Mucosa of gallbladder (tissue), 1 donor: ENCODE data around the gene CFAP91. TPM values are rescaled to one million over a fixed set of nuclear protein-coding genes. Genes with fewer than 3 reads are reported as not detected.
A peak's percentile ranks its signal among the peaks of the same experiment; 100 is the strongest.
"Not testable (repeated sequence)": the region's sequence is repeated elsewhere in the genome, so short reads cannot be mapped to it uniquely, and the experiment has no call there.

Experiments used
- DNase-seq: peaks from one replicate; pipeline ENCODE4 v3.0.0-alpha.2; 2020; ENCODE audit warnings: low spot score
- total RNA-seq: library from RNA; stranded (reverse); gene quantifications from one replicate; pipeline ENCODE4 v1.2.1, GENCODE V29; 2021
- donor health status: DM: no; HTN: no; CAD: no.

Gene CFAP91
- total RNA-seq, 1 donor from 2014 or later: 6.7 TPM

DNA sequence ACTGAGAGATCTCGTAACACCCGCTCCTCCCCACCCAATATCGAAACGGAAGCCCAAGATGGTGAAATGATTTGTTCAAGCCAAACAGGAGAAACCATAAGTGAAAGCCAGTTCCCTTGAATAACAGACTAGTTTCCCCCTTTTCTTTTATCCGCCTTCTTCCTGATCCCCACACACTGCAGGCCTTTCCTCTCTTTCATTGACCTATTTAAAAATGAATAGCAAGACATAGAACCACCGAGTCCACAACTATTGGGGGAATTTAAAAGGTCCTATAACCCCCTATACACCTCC, 25.2 kb upstream of the CFAP91 start:
- DNase-seq: no peak

DNA sequence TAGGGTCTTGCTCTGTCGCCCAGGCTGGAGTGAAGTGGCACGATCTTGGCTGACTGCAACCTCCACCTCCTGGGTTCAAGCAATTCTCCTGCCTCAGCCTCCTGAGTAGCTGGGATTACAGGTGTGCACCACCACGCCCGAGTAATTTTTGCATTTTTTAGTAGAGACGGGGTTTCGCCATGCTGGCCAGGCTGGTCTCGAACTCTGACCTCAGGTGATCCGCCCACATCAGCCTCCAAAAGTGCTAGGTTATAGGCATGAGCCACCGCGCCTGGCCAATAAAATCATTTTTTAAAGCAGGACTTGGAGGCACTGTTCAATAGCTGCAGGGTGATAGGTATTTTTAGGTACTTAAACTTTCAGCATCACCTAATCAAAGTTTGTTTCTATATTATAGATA, 24.6 kb upstream of the CFAP91 start:
- not testable (repeated sequence) for DNase-seq

DNA sequence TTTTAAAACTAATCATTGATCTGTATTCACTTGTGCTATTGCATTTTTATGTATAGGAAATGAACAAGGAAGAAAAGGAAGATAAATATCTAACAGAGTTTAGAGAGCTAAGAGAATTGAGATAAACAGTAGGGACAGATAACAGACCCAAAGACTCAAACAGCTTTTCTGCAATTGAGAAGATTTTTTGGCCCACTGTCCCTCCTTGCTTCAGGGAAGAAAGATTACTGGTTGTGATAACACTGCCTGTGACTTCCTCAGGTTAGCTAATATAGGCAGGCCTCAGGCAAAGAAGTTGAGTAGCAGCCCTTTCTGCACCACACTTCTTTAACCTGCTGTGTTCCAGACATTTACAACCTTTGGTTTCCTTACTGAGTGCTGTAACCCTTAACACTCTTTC, 22.9 kb upstream of the CFAP91 start:
- DNase-seq: no peak

DNA sequence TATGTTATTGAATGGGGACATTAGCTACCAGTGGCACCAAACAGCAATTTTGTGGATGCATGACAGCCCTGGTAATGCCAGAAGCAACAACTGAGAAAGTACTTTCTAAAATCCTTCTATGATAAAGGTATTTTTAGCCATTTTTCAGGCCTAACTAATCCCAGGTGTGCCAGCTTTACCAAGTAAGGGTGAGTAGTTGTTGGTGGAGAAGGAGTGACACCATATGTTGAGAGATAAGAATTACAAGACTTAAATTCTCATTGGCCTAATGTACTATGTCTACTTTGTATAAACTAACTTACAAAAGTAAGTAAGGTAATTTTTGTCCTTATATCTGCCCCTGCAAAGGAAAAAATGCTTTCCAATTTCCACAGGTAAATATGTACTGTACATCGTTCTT, 21.5 kb upstream of the CFAP91 start:
- DNase-seq: no peak

DNA sequence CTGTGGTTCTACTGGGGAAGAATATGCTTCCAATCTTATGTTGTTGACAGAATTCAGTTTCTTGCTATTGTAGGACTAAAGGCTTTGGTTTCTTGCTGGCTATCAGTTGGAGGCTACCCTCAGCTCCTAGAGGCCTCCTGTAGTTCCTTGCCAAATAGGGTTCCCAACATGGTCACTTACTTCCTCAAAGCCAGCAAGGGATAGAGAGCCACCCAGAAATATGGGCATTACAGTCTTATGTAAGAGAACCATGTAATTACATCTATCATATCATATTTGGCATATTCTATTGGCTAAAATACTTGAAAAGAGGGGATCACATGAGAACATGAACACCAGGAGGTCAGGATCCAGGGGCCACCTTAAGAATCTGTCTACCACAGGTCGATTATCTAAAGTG, 19.4 kb upstream of the CFAP91 start:
- no peak for DNase-seq

DNA sequence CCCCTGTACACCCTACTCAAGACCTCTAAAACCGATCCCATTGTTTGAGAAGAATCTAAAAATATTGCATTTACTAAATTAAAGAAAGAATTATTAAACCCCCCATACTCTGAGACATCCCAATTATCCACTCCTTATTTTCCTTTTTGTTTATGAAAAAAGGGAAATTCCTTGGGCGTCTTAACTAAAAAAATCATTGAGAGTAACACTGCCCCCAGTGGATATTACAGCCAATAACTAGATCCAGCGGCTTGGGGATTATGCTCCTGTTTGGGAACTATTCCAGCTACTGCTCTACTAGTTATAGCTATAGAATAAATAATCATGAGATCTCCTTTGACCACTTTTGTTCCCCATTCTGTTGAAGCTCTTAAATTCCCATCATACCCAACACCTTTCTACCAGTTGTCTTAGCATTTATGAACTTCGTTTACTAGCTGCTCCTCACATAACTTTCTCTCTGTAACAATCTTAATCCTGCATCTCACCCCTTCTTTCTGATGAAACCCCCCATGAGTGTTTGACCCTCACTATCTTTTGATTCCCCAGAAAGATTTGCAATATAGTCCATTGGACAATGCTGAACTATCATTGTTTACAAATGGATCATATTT, 12.7 kb upstream of the CFAP91 start:
- no peak for DNase-seq

DNA sequence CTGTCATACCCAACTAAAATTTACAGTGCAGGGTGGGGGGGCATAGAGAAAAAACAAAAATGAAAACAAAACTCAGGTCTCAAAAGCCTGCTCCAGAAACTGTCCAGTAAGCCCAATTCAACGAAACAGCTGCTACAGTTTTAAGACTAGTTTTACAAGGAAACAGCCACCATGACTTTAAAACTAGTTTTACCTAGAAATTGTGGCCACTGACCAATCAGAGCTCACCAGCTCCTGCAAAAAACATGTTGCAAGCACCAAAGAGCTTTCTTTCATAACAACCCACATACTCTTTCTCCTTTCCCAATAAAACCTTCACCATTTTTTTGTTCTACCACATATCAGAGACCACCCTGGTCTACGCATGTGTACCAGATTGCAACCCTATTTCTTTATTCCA, 7.3 kb upstream of the CFAP91 start:
- no peak for DNase-seq

DNA sequence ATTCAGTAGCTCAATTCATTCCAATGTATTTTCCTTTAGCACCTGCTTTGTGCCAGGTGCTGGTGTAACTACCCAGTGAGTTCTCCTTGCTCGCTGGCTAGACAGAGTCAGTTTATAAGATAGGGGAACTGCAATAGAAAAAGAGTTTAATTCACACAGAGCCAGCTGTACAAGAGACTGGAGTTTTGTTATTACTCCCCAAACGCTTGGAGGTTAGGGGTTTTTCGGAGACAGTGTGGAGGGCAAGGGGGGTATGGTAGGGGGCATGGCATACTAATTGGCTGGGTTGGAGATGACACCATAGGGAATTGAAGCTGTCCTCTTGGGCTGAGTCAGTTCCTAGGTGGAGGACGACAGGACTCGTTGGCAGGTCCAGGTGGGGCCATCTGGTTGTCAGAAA, 5.4 kb upstream of the CFAP91 start:
- no peak for DNase-seq

DNA sequence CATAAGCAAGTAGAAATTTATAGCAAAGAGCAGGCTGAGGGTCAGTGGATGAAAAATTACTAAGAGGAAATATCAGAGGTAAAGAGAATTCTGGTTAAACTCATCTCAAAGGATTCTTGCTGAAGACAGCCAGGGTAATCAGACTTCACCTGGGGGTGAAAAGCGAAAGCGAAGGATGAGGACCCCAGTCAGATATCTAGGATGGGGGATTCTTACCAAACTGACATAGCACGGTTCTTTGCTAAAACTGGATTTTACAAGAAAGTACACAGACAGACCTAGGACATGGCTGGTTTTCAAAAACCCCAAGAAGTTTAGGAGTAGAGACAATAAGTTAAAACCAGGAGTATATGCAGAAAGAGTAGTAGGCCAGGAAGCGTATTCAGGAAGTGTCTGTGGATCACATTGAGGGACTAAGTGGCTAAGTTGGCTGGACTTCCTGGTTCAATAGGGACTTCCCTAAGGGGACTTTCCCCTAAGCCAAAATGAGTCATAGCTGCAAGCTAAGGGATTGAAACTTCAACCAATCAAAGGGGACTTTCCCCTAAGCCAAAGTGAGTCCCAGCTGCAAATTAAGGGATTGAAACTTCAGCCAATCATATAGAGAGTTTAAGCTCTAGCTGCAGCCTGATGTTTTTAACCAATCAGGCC, 2.4 kb upstream of the CFAP91 start:
- no peak for DNase-seq

DNA sequence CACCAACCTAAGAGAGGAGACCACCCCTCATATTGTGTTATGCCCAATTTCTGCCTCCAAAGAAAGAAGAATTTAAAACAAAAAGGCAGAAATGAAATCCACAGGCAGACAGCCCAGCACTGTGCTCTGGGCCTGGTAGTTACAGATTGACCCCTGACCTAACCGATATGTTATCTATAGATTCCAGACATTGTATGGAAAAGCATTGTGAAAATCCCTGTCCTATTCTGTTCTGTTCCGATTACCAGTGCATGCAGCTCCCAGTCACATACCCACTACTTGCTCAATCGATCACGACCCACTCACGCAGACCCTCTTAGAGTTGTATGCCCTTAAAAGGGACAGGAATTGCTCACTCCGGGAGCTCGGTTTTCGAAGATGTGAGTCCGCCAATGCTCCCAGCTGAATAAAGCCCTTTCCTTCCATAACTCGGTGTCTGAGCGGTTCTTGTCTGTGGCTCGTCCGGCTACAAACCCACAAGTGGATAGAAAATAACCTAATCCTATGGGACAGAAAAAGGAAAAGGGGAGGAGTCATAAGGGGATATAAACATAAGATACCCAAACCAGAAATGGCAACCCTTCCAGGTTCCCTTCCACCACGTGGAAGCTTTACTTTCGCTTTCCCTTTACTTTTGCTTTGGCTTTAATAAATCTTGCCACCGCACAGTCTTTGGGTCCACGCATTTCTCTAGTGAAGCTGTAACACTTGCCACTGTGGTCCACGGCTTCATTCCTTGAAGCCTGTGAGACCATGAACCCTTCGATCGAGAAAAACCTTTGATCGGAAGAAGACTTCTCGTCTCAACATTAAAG, 1.7 kb upstream of the CFAP91 start:
- no peak for DNase-seq

DNA sequence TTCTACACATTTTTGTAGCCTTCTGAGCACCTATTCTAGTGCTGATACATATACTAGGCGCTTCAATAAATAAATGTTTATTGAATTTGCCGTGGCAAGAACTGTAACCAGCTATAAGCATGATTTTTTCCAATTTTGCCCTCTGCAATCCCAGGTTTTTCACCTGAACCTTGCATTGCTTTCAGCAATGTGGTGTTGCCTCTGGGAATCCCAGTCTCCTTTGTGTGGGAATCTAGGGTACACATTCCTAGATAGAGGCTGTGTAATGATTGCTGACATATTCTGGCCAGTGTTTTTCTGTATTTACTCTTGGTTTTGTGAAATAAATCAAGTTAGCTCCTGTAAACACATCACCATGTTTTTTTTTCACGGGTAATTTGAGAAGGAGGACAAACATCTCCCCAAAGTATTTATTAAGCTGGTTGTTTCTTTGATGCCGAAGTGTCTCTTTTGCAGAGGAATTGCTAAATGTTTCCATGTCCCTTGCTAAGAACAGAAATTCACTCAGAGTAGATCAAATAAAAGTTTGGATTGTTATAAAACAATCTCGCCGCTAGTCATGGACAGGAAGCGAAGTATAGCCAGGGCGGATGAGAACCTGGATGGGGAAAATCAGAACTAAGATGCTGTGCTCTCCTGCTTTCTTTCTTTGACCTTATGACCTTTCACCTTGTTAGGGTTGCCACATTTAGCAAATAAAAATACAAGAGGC, 1.2 kb downstream of the CFAP91 start:
- DNase-seq: no peak

DNA sequence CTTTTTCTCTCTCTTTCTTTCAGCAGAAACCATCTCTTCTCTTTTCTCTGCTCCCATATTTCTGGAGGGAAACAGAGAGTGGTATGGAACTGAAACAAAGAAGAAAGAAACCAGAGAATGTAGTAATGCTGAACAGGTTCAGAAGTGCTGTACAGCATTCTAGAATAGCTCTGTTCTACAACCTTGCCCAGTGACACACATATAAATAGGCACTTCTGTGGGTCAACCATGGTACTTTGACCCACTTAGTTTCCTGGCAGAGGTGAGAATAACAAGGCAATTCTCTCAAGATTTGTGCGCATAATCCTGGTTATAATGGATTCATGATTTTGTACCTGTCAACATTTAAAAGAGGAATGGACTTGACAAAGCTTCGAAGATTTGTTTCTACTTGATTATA, 12.3 kb downstream of the CFAP91 start:
- DNase-seq: no peak

DNA sequence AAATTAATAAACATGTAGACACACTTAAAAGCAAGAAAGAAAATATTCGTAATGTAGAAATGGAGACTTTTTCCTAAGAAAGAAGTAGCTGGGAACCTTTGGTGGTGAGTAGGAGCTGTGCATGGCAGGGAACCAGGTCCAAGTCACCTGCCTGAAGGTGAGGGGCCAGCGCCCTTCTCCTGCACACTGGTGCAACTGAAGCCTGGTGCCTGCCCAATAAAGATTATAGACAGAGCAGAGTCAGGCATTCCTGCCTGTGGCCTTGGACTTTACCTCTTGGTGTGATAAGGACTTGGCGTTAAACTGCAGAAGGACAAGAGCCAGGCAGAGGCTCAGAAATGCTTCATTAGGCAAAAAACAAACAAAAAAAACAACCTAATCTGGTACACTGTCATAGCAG, 14.2 kb downstream of the CFAP91 start:
- DNase-seq: peak; percentile 77

DNA sequence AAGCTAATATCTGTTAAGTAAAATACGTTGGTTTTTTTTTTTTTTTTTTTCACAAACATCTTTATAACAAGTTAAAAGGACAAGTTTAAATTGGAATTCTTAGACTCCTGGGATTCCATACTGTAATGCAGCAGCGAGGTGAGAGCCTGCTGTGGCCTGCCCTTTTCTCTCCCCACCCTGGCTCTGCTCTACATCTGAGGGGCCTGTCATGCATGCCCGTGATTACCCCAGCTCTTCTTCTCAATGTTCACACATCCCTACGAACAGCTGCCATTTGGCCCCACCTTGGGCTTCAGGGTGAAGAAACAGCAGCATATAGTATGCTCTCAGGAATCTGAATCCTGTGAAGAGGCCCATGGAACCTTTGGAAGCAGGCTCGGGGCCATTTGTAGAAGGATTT, 14.7 kb downstream of the CFAP91 start:
- DNase-seq: no peak

DNA sequence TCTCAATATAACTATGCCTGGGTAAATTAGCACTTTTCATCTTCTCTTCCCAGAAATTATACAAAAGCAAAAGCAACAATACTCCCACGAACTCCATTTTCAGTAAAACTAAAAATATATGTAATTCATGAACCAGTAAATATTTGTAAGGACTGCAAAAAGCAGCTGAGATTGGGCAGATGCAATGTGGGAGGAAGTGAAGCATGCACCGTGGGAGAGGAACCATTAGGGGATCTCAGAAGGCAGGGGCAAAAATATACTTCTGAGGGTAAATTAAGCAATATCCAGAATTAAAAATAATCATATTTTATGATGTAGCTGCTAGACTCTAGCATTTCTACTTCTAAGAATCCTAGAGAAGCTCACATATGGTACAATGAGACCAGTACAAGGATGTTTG, 20.2 kb downstream of the CFAP91 start:
- DNase-seq: no peak

DNA sequence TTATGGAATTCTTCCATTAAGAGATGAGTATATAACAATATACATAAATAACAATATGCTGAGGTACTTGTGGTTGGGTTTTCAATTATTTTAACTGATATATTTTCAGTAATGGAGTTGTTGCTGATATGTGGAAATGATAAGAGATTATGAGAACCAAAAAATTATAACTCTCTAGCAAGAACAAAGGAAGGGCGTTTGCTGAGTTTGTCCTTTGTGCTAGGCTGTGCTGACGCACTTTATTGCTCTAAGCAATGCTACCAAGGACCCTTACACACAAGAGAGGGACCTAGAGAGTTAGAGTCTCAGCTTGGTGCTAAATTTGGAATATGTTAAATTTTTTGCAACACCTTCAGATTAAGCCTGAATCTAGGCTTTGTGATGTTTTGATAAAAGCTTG, 24.1 kb downstream of the CFAP91 start:
- DNase-seq: no peak

DNA sequence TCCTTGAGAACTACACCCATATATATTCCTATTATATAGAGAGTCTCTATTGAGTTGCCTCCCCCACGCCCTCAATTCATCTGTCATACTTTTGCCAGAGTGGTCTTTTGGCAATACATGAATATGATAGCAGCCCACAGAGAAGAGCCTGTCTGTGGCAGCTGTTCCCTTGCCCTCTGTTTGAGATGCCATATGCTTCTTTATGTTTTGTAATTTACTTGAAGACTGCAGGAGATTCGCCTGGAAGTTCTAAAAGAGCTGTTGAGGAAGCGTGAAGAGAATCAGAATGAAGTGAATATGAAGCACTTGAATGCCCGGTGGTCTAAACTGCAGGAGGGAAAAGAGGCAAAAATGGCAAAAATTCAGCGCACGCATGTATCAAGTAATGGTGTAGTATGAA, 27.2 kb downstream of the CFAP91 start:
- no peak for DNase-seq

DNA sequence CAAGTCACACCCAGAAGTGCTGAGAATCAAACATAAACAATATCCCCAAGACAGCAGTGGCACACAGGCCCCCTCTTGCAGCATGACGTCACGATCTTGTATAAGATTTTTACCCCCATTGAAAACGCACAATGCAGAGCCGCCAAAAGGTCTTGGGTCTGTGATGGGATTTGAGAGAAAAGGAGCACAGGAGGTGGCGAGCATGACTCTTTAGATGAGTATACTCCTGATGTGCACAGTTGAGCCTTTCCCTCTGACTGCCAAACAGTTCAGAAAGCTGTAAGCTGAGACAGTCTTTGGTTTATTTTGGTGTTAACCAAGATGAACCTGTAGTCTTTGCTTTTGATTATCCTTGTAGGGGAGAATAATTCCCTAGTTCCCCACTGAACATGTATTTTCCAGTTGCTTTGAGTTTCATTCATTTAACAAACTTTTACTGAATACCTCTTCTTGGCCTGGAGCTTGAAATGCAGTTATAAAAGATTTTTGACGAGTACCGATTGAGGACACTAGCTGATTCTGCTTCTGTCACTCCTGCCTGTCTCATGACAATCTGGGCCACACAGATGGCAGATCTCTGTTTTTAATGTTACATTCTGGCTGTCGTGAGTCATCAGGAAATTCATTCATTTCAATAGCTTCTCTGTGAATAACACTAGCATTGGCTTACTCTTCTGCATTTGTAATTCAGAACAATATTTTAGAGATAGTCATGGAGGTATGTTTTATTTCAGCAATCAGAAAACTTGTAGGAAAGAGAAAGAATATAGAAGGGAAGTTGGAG, 28.9 kb downstream of the CFAP91 start:
- DNase-seq: no peak

DNA sequence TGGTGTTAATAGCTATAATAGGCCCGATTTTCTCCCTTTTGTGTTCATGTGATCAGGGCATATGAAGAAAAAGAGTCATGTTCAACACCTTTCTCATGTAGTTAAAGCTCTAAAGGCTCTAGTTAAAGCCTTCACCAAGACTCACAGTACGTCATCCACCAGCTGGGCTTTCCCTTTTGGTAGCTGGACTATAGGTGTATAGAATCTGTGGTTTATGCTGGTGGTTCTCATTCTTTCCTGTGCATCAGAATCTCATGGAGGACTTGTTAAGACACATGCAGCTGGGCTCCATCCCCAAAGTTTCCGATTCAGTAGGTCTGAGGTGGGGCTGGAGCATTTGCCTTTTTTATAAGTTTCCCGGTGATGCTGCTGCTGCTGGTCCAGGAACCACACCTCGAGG, 31.0 kb downstream of the CFAP91 start:
- no peak for DNase-seq

DNA sequence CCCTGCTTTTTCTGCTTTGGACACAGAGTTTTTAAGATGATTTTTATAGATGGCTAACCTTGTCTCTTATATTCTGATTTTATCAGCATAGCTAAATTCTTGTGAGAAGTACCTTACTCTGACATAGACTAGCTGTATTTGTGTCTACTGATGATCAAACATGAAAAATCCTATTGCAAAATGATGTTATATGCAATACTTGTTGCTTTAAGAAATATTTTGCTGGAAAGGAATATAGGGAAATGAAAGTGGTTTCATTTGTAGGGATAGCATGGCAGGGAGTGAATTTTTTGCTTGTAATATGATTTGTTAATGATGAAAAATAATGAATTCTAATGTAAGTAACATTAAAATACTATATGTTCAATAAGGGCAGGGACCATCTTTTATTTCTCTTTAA, 35.9 kb downstream of the CFAP91 start:
- DNase-seq: no peak

DNA sequence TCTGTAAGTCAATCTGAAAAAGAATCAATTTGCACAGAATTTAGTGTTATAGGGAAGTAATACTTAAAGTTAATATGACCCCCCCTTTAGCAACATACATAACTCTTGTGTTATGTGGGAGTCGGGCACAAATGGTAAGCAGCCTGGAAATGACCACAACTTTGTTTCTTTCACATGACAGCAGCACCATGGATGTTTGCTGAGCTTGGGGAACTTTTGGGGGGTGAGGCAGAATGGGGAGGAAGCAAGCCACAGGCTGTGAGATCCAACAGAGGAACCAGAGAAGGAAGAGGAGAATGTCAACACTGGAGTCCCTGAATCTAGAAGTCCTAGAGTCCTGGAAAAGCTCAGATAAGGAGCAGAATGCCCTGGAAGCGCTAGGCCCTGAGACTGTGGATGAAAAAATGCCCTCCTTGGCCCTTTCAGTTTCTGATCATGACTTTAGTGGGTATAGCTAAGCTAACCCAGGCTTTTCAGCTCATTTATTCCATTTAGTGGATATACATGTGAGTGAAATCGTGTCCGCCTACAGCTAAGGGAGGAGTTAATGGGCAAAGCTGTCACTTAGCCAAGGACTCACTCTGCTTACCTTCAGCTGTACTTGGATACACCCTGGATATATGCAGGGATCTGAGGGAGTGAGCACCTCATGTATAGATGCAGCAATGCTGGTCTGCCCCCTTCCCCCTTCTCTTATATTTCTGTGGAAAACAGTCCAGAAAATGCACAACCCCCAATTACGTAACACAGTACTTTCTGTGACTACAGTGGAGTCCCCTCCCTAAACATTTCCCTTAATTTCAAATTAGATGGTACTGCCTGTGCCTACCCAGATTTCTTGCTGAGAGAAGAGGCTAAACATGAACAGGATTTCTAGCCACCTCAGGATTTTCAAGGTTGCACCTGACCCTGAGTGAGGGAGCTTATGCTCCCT, 39.1 kb downstream of the CFAP91 start:
- no peak for DNase-seq
